ENCODE data around the gene PIGB.
"Not testable (repeated sequence)": the region's sequence is repeated elsewhere in the genome, so short reads cannot be mapped to it uniquely, and the experiment has no call there.

Gene PIGB

DNA sequence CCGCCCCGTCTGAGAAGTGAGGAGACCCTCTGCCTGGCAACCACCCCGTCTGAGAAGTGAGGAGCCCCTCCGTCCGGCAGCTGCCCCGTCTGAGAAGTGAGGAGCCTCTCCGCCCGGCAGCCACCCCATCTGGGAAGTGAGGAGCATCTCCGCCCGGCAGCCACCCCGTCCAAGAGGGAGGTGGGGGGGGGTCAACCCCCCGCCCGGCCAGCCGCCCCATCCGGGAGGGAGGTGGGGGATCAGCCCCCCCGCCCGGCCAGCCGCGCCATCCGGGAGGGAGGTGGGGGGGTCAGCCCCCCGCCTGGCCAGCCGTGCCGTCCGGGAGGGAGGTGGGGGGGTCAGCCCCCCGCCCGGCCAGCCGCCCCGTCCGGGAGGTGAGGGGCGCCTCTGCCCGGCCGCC, 16.2 kb upstream of the PIGB start:
- not testable (repeated sequence) for DNase-seq

DNA sequence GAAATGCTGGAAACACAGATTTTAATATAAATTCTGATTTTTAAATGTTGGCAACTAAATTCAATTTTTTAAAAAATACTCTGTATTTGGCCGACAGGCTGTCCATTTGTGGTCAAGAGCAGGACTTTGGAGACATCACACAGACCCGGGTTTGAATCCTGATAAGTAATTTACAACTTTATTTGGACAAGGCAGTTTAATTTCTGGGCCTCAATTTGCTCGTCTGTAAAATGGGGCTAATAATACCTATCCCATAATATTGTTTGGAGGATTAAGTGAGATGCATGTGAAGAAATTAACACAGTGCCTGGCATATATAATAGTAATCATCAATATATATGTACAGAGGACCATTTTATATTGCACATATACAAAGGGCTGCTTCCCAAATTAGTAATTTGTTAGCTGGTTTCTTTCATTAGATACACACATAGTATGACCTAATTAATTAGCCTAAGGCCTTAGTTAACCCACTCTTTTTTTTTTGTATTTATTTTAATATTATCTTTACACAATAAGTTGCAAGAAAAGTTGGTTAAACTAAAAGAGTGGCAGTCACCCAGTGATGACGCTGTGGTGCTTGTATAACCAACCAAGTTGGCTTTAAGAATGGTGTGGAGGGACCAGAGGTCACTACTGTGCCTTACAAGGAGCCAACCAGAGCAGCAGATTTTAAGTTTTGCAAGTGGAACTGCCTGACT, 665 bp downstream of the PIGB start:
- DNase-seq, result no peak

DNA sequence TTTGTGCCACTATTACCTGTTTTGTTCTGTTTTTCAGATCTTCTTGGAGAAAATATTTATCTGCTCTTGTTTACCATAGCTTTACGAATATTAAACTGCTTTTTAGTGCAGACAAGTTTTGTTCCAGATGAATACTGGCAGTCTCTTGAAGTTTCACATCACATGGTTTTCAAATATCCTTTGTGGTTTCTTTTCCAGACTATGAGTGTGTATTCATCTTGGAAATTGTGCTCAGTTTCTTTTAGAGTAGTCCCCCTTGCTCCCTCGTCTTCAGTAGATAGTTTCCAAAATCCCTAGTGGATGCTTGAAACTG, 1.2 kb downstream of the PIGB start:
- no peak for DNase-seq

DNA sequence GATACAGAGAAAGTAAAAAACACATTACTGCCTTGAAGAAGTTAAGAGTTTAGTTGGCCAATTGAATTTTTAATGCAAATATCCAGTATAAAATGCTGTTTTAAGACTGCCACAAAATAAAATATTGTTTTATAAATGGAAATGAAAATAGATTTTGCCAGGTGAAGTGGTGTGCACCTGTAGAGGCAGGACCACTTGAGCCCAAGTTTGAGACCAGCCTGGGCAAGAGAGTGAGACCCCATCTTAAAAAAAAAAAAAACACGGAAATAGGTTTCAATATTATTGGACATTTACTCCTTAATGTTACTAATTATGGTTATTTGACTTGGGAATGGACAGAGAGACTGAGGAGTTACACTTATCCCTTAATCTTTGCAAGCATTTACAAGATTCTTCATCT, 1.9 kb downstream of the PIGB start:
- DNase-seq, result no peak

DNA sequence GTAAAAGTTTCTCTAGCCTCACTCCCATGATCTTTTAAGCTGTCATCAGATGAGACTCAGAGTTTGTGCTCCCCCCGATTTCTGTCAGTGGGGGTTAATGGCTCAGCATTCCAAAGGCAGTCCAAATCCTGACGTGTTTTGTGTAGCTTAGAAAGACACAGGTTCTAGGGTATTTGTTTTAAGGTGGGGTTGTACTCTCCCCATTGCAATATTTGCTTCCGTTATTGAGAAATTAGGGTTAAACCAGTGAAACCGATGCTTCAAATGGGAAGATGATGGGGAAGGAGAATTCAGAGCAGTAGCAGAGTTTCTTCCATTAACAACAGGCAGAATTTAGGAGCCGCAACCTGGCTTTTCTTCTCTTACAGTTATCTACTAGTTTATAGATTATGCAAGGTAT, 3.4 kb downstream of the PIGB start:
- DNase-seq, result no peak

DNA sequence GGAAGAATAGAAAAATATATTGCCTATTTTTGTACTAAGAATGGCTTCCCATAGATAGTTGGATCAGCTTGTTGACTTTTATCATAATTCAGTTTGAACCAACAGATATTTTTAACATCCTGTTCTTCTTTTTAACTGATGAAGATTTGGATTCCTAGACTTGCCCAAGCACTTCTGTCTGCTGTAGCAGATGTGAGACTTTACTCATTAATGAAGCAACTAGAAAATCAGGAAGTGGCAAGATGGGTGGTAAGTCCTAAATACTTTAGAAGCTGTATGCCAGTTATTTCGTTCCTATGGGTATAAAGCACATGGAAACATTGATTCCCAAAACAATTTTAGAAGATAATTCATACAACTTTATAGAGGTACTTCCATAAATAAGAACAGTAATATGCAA, 8.4 kb downstream of the PIGB start:
- DNase-seq, result no peak

DNA sequence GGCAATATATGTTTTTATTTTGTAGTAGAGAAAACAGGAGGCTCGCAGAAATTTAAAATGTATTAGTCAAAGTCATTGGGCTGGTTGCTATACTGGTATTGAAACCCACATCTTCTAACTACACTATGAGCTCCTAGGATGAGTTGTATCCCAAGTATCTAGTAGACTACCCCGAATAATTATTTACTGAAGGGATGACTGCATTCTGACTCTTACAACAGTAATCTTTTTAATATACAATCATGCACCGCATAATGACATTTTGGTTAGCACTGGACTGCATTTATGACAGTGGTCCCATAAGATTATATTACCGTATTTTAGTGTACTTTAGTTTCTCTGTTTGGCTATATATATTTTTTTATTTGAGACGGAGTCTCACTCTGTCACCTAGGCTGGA, 15.3 kb downstream of the PIGB start:
- DNase-seq, result no peak

DNA sequence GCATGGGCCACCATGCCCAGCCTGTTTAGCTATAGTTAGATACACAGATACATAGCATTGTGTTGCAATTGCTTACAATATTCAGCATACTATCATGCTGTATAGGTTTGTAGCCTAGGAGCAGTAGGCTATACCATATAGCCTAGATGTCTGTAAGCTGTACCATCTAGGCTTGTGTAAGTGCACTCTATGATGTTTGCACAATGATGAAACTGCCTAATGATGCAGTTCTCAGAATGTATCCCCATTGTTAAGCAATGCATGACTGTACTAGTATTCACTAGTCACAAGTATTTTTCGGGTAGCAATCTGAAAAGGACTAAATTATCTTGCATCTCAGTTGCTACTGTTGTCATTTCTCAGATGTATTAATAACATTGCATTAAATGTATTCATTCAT, 16.0 kb downstream of the PIGB start:
- DNase-seq, result no peak

DNA sequence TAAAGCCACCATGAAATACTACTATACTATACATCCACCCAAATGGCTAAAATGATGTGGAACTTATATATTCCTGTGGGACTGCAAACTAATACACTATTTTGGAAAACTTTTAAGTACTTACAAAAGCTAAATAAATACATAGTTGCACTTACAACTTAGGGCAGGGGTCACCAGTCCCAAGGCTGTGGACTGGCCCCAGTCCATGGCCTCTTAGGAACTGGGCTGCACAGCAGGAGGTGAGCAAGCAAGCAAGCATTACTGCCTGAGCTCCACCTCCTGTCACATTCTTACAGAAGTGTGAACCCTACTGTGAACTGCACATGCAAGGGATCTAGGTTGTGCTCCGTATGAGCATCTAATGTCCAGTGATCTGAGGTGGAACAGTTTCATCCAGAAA, 18.1 kb downstream of the PIGB start:
- DNase-seq, result no peak

DNA sequence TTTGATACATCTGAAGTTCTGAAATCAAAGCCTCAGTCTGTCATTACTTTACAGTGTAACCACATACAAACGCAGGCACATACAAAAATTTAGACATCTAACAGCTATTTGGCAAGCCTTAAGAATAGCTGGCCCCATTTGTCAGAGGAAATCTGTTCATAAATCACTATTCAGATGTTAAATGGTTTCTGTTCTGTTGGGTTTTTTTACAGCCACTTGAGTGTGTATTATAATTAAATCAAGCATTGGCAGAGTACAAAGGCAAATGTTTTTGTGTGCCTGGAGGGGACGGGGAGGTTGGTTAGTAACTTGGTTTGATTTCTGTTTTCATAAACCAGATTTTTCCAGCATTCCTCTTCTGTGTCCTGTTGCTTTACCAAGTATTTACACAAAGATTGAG, 24.1 kb downstream of the PIGB start:
- DNase-seq, result no peak

DNA sequence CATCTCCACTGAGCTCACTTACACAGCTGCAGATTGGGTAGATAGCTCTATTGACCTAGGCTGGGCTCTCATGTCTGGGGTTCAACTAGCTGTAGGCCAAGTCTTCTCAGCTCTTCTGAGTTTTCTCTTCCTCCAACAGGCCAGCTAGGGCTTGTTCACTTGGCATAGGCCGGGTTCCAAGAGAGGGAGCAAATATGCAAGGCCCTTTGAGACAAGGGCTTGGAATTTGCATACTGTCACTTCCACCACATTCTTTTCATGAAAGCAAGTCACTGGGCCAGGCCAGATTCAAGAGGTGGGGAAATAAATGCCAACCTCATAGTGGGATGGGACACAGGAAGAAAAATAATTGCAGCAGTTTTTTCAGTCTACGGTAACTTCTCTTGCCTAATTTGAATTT, 25.2 kb downstream of the PIGB start:
- DNase-seq, result no peak

DNA sequence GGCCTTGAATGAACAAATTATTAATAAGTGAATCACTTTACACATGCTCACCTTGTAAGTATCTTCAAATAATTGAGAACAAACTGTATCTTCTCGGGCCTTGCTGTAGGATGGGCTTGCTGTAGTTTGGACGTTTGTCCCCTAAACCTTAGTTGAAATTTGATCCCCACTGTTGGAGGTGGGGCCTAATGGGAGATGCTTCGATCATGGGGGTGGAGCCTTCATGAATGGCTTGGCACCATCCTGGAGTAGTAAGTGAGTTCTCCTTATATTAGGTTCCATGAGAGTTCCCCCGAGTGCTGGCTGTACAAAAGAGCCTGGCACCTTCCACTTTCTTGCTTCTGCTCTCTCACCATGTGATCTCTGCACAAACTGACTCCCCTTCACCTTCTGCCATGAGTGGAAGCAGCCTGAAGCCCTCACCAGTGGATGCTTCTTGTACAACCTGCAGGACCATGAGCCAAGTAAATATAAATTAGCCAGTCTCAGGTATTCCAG, 29.3 kb downstream of the PIGB start:
- DNase-seq, result no peak

DNA sequence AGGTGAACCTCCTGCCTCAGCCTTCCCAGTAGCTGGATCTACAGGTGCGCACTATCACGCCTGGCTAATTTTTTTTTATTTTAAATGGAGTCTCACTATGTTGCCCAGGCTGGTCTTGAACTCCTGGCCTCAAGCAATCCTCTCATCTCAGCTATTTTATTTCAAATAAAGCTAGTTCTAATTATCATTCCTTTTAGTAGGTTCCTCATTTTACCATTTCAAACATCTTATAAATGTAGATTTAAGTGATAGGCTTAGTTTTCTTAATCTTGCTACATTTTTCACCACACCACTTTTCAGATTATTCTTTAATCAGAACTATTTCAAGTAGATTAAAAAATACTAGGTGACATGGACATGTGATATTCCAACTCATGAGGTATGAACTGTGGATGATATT, 30.3 kb downstream of the PIGB start:
- no peak for DNase-seq

DNA sequence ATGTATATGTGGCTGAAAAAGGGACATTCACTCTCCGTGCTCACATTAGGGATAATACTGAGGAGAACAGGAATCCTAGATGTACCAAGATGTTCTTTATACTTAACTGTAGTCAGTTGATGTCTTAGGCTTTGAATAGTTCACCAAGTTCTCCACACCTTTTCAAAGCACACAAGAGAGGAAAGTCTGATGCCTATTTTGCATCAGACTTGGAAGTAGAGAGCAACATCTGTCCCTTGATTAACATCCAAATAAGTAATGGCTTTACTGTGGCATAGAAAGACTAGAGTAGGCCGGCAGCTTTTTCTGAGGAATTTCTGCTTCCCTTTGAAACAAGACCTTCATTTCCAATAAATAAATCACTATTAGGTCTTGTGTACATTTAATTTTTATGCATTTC, 34.0 kb downstream of the PIGB start:
- no peak for DNase-seq

DNA sequence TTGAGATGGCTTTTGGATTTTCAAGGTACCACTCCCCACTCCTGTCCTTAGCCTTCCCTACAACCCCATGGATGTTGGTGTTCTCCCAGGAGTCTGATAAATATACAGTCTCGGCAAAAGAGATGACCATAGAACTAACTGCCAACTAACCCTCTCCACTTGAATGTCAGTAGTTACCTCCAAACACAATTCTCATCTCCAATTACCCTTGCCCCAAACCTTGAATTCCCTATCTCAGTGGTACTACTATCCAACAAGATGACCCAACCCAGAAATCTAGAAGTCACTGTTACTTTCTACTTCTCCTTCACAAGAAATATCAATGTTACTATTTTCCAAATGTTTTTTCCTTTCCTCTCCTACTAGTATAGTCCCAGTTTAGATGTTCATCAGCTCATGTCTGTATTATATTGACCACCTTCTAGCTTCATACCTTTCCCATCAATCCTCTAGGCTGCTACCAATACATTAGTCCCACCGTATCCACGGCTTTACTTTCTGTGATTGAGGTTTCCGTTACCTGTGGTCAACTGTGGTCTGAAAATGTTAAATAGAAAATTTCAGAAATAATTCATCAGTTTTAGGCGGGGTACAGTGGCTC, 38.1 kb downstream of the PIGB start:
- no peak for DNase-seq

DNA sequence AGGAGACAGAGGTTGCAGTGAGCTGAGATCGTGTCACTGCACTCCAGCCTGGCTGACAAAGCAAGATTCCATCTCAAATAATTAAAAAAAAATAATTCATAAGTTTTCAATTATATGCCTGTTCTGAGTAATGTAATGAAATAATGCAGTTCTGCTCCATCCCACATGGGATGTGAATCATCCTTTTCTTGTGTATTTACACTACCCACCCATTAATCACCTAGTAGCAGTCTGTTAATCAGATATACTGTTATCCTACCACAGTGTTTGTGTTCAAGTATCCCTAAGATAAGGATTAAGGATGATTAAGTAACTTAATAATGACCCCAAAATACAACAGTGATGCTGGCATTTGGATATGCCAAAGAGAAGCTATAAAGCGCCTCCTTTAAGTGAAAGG, 38.8 kb downstream of the PIGB start:
- DNase-seq, result no peak

DNA sequence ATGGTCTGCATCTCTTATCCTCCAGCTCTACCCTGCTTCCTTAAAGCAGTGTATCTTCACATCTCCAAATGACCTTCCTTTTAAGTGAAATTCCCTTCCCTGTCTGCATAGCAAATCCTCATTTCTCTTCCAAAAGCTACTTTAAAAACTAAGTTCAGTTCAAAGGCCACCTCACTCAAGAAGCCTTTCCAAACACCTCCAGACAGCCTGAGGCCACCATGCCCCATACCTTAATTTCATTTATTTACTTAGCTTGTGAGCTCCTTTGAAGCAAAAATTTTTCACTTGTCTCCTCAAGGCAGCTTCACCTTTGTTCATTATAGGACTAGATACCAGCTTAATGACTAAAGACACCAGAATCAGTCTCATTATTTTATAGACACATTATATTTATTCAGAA, 39.4 kb downstream of the PIGB start:
- no peak for DNase-seq

DNA sequence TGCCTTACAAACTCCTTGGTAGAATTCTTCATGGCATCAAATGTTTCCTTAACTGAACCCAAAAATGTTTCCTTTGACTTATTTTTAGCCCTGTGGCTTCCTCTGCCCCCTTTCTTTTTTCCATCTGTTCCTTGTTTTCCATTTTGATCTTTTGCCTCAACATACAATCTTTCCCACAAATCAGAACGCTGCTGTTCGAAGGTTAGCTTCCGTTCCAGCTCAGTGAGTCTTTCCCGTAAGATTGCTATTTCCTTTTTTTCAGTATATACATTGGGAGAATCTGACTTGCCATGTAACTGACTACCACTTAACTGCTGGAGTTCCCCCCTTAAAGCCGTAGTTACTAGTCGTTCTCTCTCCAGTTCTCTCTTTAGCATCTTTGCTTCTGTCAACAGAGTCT, 41.2 kb downstream of the PIGB start:
- no peak for DNase-seq

DNA sequence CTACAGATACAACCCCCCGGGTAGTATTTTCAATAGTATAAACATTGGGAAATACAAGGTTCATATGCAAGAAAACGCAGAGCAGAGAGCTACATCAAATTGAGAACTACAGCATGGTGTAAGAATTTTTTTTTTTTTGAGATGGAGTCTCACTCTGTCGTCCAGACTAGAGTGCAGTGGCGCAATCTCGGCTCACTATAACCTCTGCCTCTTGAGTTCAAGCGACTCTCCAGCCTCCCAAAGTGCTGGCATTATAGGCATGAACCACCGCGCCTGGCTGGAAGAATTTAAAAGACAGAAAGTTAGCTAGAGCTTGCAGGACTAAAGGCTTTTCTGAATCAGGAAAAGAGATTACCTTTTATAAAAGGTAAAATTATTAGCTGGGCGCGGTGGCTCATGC, 42.0 kb downstream of the PIGB start:
- DNase-seq, result no peak

DNA sequence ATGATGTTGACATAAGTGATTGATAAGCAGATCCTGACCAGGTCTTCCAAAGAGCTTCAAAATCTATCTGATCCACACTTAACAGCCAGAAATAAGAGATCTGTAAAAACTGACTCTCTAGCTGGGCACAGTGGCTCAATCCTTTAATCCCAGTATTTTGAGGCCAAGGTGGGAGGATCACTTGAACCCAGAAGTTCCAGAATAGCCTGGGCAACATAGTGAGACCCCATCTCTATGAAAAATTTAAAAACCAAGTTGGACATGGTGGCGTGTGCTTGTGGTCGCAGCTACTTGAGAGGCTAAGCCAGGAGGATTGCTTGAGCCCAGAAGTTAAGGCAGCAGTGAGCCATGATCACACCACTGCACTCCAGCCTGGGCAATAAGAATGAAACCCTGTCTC, 43.6 kb downstream of the PIGB start:
- no peak for DNase-seq

DNA sequence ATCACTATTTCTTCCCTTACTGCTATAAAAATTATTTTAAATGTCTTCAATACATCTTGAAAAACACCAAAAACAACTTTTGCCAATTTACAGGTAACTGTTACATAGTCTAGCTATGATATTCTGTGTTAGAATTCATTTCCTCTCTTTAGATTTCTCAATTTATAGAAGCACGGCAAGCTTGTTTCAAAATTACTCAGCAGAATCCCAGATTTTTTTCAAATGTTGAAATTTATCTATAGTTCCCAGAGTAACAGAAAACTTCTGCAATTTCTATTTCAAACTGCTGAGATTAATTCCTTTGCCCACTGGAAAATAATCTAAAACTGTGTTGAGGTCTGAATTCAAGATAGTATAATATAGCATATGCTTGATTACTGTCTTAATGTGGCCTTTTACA, 48.0 kb downstream of the PIGB start:
- DNase-seq, result no peak

DNA sequence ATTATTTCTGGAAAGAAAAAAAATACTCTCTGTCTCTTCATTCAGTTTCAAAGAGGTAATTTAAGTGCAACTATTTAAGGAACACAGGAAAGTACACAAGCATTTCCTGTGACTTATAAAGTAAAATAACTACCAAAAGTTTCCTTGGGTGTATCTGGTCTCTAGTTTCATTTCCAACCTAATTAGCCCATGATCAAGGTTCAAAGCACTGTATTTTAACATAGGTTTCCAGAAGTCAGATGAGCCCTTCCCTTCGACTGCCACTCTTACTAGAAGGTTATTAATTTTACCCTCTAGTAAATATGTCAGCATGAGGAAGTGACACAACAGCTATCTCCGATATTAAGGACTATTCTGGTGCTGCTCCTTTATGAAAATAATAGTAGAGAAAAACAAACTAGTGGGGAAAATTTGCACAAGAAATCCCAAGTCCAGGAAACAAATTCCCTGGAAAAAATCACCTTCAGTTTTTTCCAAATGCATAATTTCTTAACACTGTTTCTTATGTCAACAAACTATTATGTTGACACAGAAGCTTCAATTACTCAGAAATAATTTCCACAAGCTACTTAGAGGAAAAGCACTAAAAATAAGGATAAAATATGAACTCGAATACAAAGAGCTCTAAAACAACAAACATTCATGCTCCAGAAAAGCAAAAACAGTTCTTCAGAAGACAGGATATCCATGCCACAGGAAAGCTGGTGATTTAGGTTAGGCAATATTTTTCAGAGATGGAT, 53.8 kb downstream of the PIGB start:
- no peak for DNase-seq

DNA sequence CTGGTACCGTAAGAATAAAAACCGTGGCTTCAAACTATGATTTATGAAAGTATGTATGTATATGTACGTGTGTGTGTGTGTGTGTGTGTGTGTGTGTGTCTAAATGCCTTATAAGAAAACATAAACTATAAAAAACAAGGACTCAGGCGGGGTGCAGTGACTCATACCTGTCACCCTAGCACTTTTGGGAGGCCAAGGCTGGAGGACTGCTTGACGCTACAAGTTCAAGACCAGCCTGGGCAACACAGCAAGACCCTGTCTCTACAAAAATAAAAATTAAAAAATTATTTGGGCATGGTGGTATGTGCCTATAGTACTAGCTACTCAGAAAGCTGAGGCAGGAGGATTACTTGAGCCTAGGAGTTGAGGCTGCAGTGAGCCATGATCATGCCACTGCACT, 60.1 kb downstream of the PIGB start:
- no peak for DNase-seq

DNA sequence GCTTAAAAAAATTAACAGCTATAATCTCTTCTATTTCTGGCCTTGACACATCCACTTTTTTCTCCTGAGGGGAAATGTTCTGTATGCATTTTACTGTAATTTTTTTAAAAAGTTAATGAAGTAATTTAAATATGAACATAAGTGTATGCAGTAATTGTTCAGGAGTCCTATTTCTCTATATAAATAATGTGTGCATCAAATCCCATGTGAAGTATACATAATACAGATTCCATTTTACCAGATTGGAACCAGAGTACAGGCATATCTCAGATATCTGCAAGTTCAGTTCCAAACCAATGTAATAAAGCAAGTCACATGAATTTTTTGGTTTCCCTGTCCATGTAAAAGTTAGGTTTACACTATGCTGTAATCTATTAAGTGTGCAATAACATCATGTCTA, 62.6 kb downstream of the PIGB start:
- DNase-seq, result no peak

DNA sequence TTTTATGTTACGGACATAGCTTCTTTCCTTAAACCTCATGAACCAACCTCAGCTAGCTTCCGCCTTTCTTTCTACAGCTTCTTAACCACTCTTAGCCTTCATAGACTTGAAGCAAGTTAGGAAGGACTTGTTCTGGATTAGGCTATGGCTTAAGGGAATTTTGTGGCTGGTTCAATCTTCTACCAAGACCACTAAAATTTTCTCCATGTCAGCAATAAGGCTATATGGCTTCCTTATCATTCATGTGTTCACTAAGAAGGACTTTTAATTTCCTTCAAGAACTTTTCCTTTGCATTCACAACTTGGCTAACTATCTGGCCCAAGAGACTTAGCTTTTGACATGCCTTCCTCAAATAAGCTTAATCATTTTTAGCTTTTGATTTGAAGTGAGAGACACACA, 64.7 kb downstream of the PIGB start:
- DNase-seq, result no peak
